ENCODE results near the gene SNX8. TPM values are rescaled to one million over a fixed set of nuclear protein-coding genes. Genes with fewer than 3 reads are reported as not detected.

SNX8 gene
- total and polyA plus RNA-seq, 2 donors (not counting 1 experiment from before 2014, with no cell fraction given) = 64.4 to 126 TPM

DNA sequence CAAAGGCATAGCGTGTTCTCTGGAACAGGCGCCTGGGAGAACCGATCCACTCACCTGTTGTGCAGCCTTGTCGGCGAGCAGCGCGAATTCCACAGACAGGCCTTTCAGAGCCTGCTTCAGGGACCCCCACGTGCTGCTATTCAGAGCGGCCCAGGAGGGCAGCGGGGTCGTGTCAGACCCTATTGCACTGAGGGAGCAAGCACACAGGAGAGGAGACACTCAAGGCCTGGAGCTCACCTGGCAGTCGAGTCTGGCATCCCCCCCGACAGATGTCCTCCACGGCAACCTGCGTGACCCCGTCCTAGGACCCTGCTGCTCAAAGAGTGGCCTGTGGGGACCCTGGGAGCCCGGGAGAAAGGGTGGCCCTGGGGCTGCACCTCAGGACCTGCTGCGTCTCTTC lies 51.1 kb downstream of the SNX8 start:
- Histone ChIP-seq H3K9ac (ENCODE audit: low read length) (no peak overlapping the region), H3K4me2 (replicated peaks; ENCODE audit: low read depth, low read length, poor library complexity, severe bottlenecking) (no peak overlapping the region), H3K36me3 (replicated peaks in 1 of 2; ENCODE audit: control extremely low read depth in 1 of 2, control insufficient read depth in 1 of 2, extremely low read depth in 1 of 2, insufficient read depth in 2 of 2, low read length in 1 of 2) (peaks cover 1 to 48% of the 10 kb centered on the region in 2 experiments), H3K27ac (ENCODE audit: low read length in 2 of 2) (peak overlapping the region in 1 of 2 donors; percentile 96), H3K79me2 (ENCODE audit: control insufficient read depth, insufficient read depth, low read length) (peaks cover 31% of the 10 kb centered on the region), H2AFZ (ENCODE audit: insufficient read depth, low read depth, low read length, poor library complexity, severe bottlenecking) (no peak overlapping the region), H4K20me1 (ENCODE audit: control insufficient read depth, insufficient read depth, low read length, poor library complexity, severe bottlenecking) (peaks cover 3% of the 10 kb centered on the region), H3K4me1 (ENCODE audit: control insufficient read depth in 2 of 2, insufficient read depth in 2 of 2, low read length in 2 of 2) (peaks cover 25 to 43% of the 10 kb centered on the region in 2 donors), H3K4me3 (ENCODE audit: control extremely low read depth in 1 of 5, extremely low read depth in 1 of 5, insufficient read depth in 1 of 5, low read depth in 2 of 5, low read length in 4 of 5) (no peak overlapping the region), H3K9me3 (ENCODE audit: control extremely low read depth in 1 of 3, control insufficient read depth in 2 of 3, insufficient read depth in 1 of 3, low read length in 2 of 3) (no peaks in the 10 kb centered on the region), H3K27me3 (replicated peaks in 1 of 4; ENCODE audit: control extremely low read depth in 1 of 4, control insufficient read depth in 3 of 4, insufficient read depth in 4 of 4, low read length in 3 of 4) (no peaks in the 10 kb centered on the region)
- Mint-ChIP-seq H3K4me3 (no peak overlapping the region), H3K27me3 (no peaks in the 10 kb centered on the region), H3K4me1 (peaks cover 40% of the 10 kb centered on the region), H3K27ac (peak overlapping the region; percentile 67), H3K9me3 (ENCODE audit: insufficient read depth) (no peaks in the 10 kb centered on the region)
- ChIA-PET CTCF (interaction anchor here (1.1 kb wide), 1 partner anchor 54 kb away, joined by 3 read pairs; no protein-coding TSS in a partner anchor), POLR2A (no interaction called here)
- intact Hi-C loops (cut with micrococcal nuclease) = loop anchor here (5.0 kb wide), 1 partner anchor 34 kb away; no protein-coding TSS in a partner anchor
- ATAC-seq (ENCODE audit: low read depth) (no peak), DNase-seq (no peak)
- 96% methylated on average over 18 of the region's 18 CpGs for WGBS (ENCODE audit: insufficient coverage)
- TF ChIP-seq EZH2 (IDR thresholded peaks at IDR 0.05; ENCODE audit: borderline replicate concordance, insufficient read depth, low read depth, low read length, poor library complexity, severe bottlenecking) (no peak), CTCF (IDR thresholded peaks at IDR 0.05) (no peak)

DNA sequence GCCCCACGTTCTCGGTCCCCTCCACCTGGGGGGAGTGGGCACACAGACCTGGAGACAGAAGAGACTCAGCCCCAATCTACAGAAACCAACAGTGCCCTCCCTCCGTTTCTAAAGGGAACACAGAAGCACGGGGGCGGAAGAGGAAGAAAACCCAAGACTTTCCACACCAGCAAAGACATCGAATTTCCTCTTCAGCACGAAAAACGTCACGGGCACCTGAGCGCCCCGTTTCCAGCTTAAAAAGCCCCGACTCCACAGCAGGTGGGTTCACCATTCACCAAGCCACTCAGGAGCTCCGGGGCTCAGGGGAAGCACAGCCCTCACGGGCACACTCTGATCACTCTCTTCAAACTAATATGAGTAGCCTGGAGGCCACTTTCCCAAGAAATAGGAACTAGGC lies 52.6 kb downstream of the SNX8 start:
- DNase-seq = peak; percentile 96
- CTCF ChIA-PET = interaction anchor here (0.8 to 3.2 kb wide), 7 partner anchors 14 to 161 kb away, joined by 3 to 27 read pairs (median 4); no protein-coding TSS in a partner anchor
- peak overlapping the region; percentile 96 to 98 for H3K27ac ChIP-seq (ENCODE audit: low read length in 2 of 2)
- H3K4me1 Mint-ChIP-seq = peaks cover 40% of the 10 kb centered on the region
- peaks cover 1 to 56% of the 10 kb centered on the region in 2 experiments for H3K36me3 ChIP-seq (replicated peaks in 1 of 2; ENCODE audit: control extremely low read depth in 1 of 2, control insufficient read depth in 1 of 2, extremely low read depth in 1 of 2, insufficient read depth in 2 of 2, low read length in 1 of 2)
- intact Hi-C loops (cut with micrococcal nuclease) = loop anchor here (1.0 to 5.0 kb wide), 3 partner anchors 29 to 53 kb away; partner anchors contain the start of genes MAD1L1 and SNX8
- H4K20me1 ChIP-seq (ENCODE audit: control insufficient read depth, insufficient read depth, low read length, poor library complexity, severe bottlenecking) = peaks cover 14% of the 10 kb centered on the region
- TF ChIP-seq EZH2 (IDR thresholded peaks at IDR 0.05; ENCODE audit: borderline replicate concordance, insufficient read depth, low read depth, low read length, poor library complexity, severe bottlenecking) (no peak), CTCF (IDR thresholded peaks at IDR 0.05) (no peak)
- peaks cover 34% of the 10 kb centered on the region for H3K79me2 ChIP-seq (ENCODE audit: control insufficient read depth, insufficient read depth, low read length)
- H3K9me3 ChIP-seq (ENCODE audit: control extremely low read depth in 1 of 3, control insufficient read depth in 2 of 3, insufficient read depth in 1 of 3, low read length in 2 of 3) = no peaks in the 10 kb centered on the region
- POLR2A ChIA-PET = interaction anchor here (0.6 to 1.9 kb wide), 5 partner anchors 11 to 79 kb away, joined by 3 to 6 read pairs (median 4); no protein-coding TSS in a partner anchor
- H3K4me3 ChIP-seq (ENCODE audit: control extremely low read depth in 1 of 5, extremely low read depth in 1 of 5, insufficient read depth in 1 of 5, low read depth in 2 of 5, low read length in 4 of 5) = peak overlapping the region; percentile 18 to 44 (median 34)
- H3K9ac ChIP-seq (ENCODE audit: low read length) = peak overlapping the region; percentile 46
- peak overlapping the region; percentile 97 for H3K27ac Mint-ChIP-seq
- WGBS (ENCODE audit: insufficient coverage) = 7% methylated on average over 13 of the region's 14 CpGs
- H3K4me1 ChIP-seq (ENCODE audit: control insufficient read depth in 2 of 2, insufficient read depth in 2 of 2, low read length in 2 of 2) = peaks cover 25 to 44% of the 10 kb centered on the region in 2 donors
- H3K27me3 Mint-ChIP-seq = no peaks in the 10 kb centered on the region
- peak overlapping the region; percentile 63 for H3K4me2 ChIP-seq (replicated peaks; ENCODE audit: low read depth, low read length, poor library complexity, severe bottlenecking)
- H3K9me3 Mint-ChIP-seq (ENCODE audit: insufficient read depth) = no peaks in the 10 kb centered on the region
- no peaks in the 10 kb centered on the region for H3K27me3 ChIP-seq (replicated peaks in 1 of 4; ENCODE audit: control extremely low read depth in 1 of 4, control insufficient read depth in 3 of 4, insufficient read depth in 4 of 4, low read length in 3 of 4)
- peak overlapping the region; percentile 6 for H2AFZ ChIP-seq (ENCODE audit: insufficient read depth, low read depth, low read length, poor library complexity, severe bottlenecking)
- H3K4me3 Mint-ChIP-seq = peak overlapping the region; percentile 85
- ATAC-seq (ENCODE audit: low read depth) = peak; percentile 68

Measured in B cell (primary cell).